ENCODE results near the gene CYP4V2.

DNA sequence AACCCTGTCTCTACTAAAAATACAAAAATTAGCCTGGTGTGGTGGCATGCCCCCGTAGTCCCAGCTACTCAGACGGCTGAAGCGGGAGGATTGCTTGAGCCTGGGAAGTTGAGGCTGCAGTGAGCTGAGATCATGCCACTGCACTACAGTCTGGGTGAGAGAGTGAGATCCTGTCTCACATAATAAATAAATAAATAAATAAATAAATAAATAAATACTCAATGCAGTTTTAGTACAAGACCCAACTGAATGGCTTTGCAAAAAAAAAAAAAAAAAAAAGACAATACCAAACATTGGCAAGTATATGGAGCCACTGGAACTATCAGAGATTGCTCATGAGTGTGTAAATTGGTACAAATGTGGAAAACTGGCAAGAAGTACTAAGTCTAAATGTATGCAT, 3.3 kb upstream of the CYP4V2 start:
- TF ChIP-seq, protein P1, sequence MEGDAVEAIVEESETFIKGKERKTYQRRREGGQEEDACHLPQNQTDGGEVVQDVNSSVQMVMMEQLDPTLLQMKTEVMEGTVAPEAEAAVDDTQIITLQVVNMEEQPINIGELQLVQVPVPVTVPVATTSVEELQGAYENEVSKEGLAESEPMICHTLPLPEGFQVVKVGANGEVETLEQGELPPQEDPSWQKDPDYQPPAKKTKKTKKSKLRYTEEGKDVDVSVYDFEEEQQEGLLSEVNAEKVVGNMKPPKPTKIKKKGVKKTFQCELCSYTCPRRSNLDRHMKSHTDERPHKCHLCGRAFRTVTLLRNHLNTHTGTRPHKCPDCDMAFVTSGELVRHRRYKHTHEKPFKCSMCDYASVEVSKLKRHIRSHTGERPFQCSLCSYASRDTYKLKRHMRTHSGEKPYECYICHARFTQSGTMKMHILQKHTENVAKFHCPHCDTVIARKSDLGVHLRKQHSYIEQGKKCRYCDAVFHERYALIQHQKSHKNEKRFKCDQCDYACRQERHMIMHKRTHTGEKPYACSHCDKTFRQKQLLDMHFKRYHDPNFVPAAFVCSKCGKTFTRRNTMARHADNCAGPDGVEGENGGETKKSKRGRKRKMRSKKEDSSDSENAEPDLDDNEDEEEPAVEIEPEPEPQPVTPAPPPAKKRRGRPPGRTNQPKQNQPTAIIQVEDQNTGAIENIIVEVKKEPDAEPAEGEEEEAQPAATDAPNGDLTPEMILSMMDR (IDR thresholded peaks at IDR 0.05 in 8 of 11, conservative IDR thresholded peaks at IDR 0.05 in 3 of 11), result no peak
- no peak for TF ChIP-seq POLR2AphosphoS5 (IDR thresholded peaks at IDR 0.05)
- TF ChIP-seq POLR2A (IDR thresholded peaks at IDR 0.05), result no peak

All from spleen (tissue), 7 donors.